Esophagus muscularis mucosa (tissue), 3 donors: Measurements from ENCODE around the gene SPSB2.

Experiments used
- CTCF ChIP-seq, 3 experiments: fragments of 200-600 bp in 2 of 3; fragments of 450-650 bp in 1 of 3; sonication (generic) in 2 of 3; IDR thresholded peaks; one replicate each; pipeline ENCODE4 v1.5.1; 2017 to 2019; ENCODE audit warnings: antibody characterized with exemption in 3 of 3, mild to moderate bottlenecking in 2 of 3, moderate library complexity in 1 of 3
- POLR2A ChIP-seq: fragments of 450-650 bp; IDR thresholded peaks from one replicate; pipeline ENCODE4 v1.6.1; 2017; ENCODE audit warnings: antibody characterized with exemption, moderate library complexity, mild to moderate bottlenecking, low read depth
- POLR2AphosphoS5 ChIP-seq, 2 donors: sonication (generic); formaldehyde crosslinking; IDR thresholded peaks; one replicate each; pipeline ENCODE4 v1.6.1; 2017; ENCODE audit warnings: antibody characterized with exemption in 2 of 2

- no peak for TF ChIP-seq POLR2AphosphoS5 (IDR thresholded peaks at IDR 0.05)
- TF ChIP-seq POLR2A = no peak
- no peak for TF ChIP-seq CTCF (IDR thresholded peaks at IDR 0.05)
Measured at GRCh38 chr12:6836851-6837250, 36.3 kb downstream of the SPSB2 start.
